ENCODE measurements around the gene CERS1. TPM values are rescaled to one million over a fixed set of nuclear protein-coding genes. Genes with fewer than 3 reads are reported as not detected.

Gene CERS1
- total RNA-seq, 4 donors from 2014 or later, result 0.39 to 0.57 TPM; not detected in 2

DNA sequence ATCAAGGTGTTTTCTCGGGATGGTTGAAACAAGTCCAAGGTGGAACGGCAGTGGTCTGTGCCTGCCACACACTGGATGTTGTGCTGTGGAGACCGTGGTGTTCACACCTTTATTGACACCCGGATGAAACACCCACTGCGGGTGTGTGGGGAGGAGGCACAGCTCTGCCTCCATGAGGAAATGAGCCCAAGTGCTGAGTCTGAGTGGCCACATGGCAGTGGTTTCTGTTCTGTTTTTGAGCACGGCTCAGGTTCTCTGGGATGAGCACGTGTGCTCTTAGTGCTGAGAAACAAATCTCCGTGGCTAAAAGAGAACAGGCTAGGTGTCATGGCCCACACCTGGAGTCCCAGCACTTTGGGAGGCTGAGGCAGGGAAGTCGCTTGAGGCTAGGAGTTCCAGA, 34.7 kb downstream of the CERS1 start:
- DNase-seq (ENCODE audit: low spot score in 2 of 2), result no peak
- no peak overlapping the region for H3K4me3 ChIP-seq (ENCODE audit: low read depth, poor library complexity, severe bottlenecking)
- TF ChIP-seq, protein P1, sequence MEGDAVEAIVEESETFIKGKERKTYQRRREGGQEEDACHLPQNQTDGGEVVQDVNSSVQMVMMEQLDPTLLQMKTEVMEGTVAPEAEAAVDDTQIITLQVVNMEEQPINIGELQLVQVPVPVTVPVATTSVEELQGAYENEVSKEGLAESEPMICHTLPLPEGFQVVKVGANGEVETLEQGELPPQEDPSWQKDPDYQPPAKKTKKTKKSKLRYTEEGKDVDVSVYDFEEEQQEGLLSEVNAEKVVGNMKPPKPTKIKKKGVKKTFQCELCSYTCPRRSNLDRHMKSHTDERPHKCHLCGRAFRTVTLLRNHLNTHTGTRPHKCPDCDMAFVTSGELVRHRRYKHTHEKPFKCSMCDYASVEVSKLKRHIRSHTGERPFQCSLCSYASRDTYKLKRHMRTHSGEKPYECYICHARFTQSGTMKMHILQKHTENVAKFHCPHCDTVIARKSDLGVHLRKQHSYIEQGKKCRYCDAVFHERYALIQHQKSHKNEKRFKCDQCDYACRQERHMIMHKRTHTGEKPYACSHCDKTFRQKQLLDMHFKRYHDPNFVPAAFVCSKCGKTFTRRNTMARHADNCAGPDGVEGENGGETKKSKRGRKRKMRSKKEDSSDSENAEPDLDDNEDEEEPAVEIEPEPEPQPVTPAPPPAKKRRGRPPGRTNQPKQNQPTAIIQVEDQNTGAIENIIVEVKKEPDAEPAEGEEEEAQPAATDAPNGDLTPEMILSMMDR (IDR thresholded peaks at IDR 0.05), result no peak
- TF ChIP-seq POLR2A (IDR thresholded peaks at IDR 0.05), result no peak
- 80 to 87% methylated on average over 9 of the region's 9 CpGs for WGBS, 2 donors
- intact Hi-C loops (cut with DNase I; ENCODE audit: low total_unique reads), result no loop called here

DNA sequence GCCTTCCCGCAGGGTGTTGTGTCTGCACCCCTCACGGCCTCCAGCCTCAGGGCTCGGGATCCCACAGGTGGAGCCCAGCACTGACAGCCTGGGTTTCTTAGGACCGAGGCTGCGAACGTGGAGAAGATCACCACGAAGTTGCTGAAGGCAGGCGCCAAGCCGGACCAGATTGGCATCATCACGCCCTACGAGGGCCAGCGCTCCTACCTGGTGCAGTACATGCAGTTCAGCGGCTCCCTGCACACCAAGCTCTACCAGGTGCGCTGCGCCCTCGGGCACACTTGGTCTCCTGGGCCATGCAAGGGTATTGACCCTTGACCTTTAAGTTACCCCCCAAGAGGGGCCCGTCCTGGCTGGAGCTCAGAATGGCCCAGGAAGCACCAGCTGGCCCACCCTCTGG, 35.2 kb downstream of the CERS1 start:
- 86 to 90% methylated on average over 17 of the region's 17 CpGs for WGBS, 2 donors
- no peak for TF ChIP-seq POLR2A (IDR thresholded peaks at IDR 0.05)
- TF ChIP-seq, protein P1 (IDR thresholded peaks at IDR 0.05), result no peak
- intact Hi-C loops (cut with DNase I; ENCODE audit: low total_unique reads), result no loop called here
- no peak overlapping the region for H3K4me3 ChIP-seq (ENCODE audit: low read depth, poor library complexity, severe bottlenecking)
- DNase-seq (ENCODE audit: low spot score in 2 of 2), result no peak

DNA sequence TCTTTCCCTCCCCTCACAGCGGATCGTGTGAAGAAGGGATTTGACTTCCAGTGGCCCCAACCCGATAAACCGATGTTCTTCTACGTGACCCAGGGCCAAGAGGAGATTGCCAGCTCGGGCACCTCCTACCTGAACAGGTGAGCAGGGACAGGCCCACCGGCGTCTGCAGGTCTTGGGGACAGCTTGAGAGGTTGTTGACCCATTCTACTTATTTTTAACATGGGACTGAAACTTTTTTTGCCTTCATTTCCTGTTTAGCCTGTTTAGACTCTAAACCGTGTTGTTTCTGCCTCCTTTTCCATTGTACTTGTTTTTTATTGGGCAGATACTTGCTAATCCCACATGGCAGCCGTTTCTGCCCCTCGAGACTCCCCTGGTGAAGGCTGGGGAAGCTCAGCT, 35.7 kb downstream of the CERS1 start:
- no peak for DNase-seq (ENCODE audit: low spot score in 2 of 2)
- intact Hi-C loops (cut with DNase I; ENCODE audit: low total_unique reads), result no loop called here
- H3K4me3 ChIP-seq (ENCODE audit: low read depth, poor library complexity, severe bottlenecking), result no peak overlapping the region
- TF ChIP-seq POLR2A (IDR thresholded peaks at IDR 0.05), result no peak
- TF ChIP-seq, protein P1 (IDR thresholded peaks at IDR 0.05), result no peak
- WGBS, 2 donors, result 84 to 86% methylated on average over 11 of the region's 11 CpGs

DNA sequence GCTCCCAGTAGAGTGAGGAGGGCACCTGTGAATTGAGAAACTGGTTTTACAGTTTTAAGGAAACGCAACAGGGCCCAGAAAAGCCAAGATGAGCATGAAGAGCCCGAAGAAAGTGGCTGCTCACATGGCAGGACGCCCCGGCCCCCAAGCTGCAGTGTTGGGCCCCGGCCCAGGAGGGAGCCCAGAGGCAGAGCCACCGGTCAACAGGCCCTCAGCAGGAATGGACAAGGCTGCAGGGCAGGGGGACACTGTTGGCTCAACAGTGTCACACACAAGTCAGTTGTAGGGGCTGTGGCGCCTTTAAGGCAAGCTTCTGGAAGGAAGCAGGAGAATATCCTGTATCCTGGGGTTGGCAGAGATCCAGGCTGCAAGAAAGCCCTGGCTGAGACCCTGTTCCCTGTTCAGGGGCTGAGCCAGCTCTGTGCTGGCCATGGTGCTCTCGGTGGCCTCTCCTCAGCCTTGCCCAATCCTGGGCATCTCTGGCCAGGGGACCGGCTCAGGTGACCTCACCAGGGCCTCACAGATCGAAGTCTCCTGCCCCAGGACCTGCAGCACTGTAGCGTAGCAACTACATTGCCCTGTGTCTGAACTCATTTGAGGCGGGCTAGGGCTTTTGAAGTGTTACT, 36.2 kb downstream of the CERS1 start:
- TF ChIP-seq POLR2A (IDR thresholded peaks at IDR 0.05), result no peak
- TF ChIP-seq, protein P1 (IDR thresholded peaks at IDR 0.05), result no peak
- H3K4me3 ChIP-seq (ENCODE audit: low read depth, poor library complexity, severe bottlenecking), result no peak overlapping the region
- intact Hi-C loops (cut with DNase I; ENCODE audit: low total_unique reads), result no loop called here
- 84 to 86% methylated on average over 12 of the region's 12 CpGs for WGBS, 2 donors
- DNase-seq (ENCODE audit: low spot score in 2 of 2), result no peak

DNA sequence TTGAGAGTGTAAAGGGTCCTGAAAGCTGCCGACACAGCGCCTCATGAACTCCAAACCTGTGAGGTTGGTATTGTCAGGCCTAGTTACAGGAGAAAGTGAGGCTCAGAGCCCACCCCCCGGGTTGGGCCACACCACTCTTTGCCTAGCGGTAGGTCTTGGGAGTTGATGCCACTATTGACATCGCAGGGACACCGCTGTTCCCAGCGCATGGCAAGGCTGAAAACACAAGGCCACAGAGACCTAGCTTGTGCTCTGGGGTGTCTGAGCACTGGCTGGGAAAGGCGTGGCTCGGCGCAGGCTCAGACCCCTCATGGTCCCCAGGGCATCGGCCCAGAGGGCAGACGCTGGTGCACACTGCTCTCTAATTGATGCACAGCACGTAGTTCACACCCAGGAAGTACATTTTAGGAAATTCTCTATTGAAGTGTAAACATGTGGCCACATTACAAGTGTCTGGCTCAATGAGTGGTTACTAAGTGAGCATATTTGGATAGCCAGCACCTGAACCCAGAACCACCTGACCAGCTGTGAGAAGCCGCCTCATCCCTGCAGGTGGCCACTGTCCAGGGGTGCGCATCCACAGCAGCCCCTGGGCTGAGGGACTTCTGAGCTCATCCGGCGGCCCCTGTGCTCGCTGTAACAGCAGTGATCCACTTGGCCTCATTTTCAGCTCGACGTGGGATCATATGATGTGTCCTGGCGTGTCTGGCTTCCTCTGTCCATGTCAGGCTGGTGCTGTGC, 36.9 kb downstream of the CERS1 start:
- H3K4me3 ChIP-seq (ENCODE audit: low read depth, poor library complexity, severe bottlenecking), result no peak overlapping the region
- intact Hi-C loops (cut with DNase I; ENCODE audit: low total_unique reads), result no loop called here
- TF ChIP-seq POLR2A (IDR thresholded peaks at IDR 0.05), result no peak
- TF ChIP-seq, protein P1 (IDR thresholded peaks at IDR 0.05), result no peak
- no peak for DNase-seq (ENCODE audit: low spot score in 2 of 2)
- 88 to 91% methylated on average over 21 of the region's 21 CpGs for WGBS, 2 donors
